HCT116 (cell line): ENCODE results near the gene TOR4A.

ENCODE experiments used
- CBX3 ChIP-seq: IDR thresholded peaks from 2 replicates; pipeline ENCODE4 v1.6.1; 2012; ENCODE audit warnings: low read depth
- EGR1 ChIP-seq: IDR thresholded peaks from 2 replicates; pipeline ENCODE4 v1.6.1; 2012; ENCODE audit warnings: low read depth
- EZH2phosphoT487 ChIP-seq: fragments of 200-600 bp; IDR thresholded peaks from 2 replicates; pipeline ENCODE4 v1.6.1; 2018; ENCODE audit warnings: antibody characterized with exemption, borderline replicate concordance
- FOSL1 ChIP-seq: IDR thresholded peaks from 2 replicates; pipeline ENCODE4 v1.6.1; 2012; ENCODE audit warnings: low read depth
- POLR2A ChIP-seq: IDR thresholded peaks from 2 replicates; pipeline ENCODE4 v1.7.0; 2011; ENCODE audit warnings: borderline replicate concordance; ENCODE audit not compliant: insufficient read depth, insufficient read length; ENCODE audit errors: extremely low read depth
- POLR2AphosphoS5 ChIP-seq: IDR thresholded peaks from 2 replicates; pipeline ENCODE4 v1.6.1; 2011; ENCODE audit warnings: mild to moderate bottlenecking, low read depth, low read length, moderate library complexity
- SP1 ChIP-seq: IDR thresholded peaks from 2 replicates; pipeline ENCODE4 v1.6.1; 2012; ENCODE audit warnings: low read depth
- TF ChIP-seq, protein P1 (sequence below), 3 experiments: fragments of 200-600 bp in 1 of 3; sonication (generic) in 1 of 3; IDR thresholded peaks in 2 of 3; conservative IDR thresholded peaks in 1 of 3; 2 replicates each; pipeline ENCODE4 v1.5.1; 2012 to 2017; ENCODE audit warnings: low read depth in 2 of 3, low read length in 2 of 3, antibody characterized with exemption in 1 of 3, borderline replicate concordance in 1 of 3, control low read depth in 1 of 3, mild to moderate bottlenecking in 1 of 3, mixed read lengths in 1 of 3, mixed run types in 1 of 3, moderate library complexity in 1 of 3; ENCODE audit not compliant: insufficient read depth in 1 of 3
- TF ChIP-seq, protein P2 (sequence below): IDR thresholded peaks from 2 replicates; pipeline ENCODE4 v1.6.1; 2012; ENCODE audit warnings: low read depth

DNA sequence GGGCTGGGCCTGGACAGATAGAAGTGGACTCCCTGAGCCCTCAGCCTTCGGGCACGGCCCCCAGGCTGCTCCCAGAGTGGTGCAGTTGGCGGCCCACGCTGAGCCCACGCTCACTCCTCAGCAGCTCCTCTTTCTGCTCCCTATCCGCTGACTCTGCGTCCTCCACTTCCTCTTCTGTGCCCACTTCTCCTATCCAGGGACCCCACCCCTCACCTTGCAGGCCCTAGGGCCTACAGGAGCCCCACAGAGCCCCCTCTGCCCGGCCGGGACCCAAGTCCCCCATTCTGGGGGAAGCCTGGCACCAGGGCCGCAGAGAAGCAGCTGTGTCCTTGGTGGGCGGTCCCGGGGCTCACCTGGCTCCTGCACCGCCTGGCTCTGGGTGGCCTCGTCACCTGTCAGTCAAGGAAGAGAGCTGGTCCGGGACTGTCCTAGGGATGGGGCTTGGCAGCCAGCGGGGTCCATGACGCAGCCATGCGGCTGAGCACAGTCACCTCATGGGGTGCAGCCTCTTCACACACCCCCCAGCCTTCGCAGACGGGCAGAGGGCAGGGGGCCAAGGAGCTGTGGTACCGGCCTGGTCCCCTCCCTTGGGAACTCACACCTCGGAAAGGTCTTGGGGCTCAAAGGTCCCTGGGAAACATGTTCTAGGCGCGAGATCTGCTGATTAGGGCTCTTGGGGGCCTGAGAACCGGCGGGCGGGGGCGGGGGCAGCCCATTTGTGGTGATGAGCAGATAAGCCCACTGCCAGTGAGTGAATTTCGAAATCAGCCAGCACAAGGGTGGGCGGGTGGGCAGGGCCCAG is 29.9 kb downstream of the TOR4A start:
- TF ChIP-seq POLR2AphosphoS5, result no peak
- TF ChIP-seq, protein P1, sequence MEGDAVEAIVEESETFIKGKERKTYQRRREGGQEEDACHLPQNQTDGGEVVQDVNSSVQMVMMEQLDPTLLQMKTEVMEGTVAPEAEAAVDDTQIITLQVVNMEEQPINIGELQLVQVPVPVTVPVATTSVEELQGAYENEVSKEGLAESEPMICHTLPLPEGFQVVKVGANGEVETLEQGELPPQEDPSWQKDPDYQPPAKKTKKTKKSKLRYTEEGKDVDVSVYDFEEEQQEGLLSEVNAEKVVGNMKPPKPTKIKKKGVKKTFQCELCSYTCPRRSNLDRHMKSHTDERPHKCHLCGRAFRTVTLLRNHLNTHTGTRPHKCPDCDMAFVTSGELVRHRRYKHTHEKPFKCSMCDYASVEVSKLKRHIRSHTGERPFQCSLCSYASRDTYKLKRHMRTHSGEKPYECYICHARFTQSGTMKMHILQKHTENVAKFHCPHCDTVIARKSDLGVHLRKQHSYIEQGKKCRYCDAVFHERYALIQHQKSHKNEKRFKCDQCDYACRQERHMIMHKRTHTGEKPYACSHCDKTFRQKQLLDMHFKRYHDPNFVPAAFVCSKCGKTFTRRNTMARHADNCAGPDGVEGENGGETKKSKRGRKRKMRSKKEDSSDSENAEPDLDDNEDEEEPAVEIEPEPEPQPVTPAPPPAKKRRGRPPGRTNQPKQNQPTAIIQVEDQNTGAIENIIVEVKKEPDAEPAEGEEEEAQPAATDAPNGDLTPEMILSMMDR (IDR thresholded peaks at IDR 0.05 in 2 of 3, conservative IDR thresholded peaks at IDR 0.05 in 1 of 3; ENCODE audit: borderline replicate concordance in 1 of 3, insufficient read depth in 1 of 3, low read depth in 2 of 3, low read length in 2 of 3), result no peak
- TF ChIP-seq POLR2A, result no peak
- TF ChIP-seq, protein P2, sequence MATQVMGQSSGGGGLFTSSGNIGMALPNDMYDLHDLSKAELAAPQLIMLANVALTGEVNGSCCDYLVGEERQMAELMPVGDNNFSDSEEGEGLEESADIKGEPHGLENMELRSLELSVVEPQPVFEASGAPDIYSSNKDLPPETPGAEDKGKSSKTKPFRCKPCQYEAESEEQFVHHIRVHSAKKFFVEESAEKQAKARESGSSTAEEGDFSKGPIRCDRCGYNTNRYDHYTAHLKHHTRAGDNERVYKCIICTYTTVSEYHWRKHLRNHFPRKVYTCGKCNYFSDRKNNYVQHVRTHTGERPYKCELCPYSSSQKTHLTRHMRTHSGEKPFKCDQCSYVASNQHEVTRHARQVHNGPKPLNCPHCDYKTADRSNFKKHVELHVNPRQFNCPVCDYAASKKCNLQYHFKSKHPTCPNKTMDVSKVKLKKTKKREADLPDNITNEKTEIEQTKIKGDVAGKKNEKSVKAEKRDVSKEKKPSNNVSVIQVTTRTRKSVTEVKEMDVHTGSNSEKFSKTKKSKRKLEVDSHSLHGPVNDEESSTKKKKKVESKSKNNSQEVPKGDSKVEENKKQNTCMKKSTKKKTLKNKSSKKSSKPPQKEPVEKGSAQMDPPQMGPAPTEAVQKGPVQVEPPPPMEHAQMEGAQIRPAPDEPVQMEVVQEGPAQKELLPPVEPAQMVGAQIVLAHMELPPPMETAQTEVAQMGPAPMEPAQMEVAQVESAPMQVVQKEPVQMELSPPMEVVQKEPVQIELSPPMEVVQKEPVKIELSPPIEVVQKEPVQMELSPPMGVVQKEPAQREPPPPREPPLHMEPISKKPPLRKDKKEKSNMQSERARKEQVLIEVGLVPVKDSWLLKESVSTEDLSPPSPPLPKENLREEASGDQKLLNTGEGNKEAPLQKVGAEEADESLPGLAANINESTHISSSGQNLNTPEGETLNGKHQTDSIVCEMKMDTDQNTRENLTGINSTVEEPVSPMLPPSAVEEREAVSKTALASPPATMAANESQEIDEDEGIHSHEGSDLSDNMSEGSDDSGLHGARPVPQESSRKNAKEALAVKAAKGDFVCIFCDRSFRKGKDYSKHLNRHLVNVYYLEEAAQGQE, result no peak
- TF ChIP-seq EZH2phosphoT487, result no peak
- no peak for TF ChIP-seq SP1
- no peak for TF ChIP-seq FOSL1
- no peak for TF ChIP-seq EGR1
- no peak for TF ChIP-seq CBX3
